Fibroblast of skin of left biceps (primary cell): Measurements from ENCODE around the gene COL4A1.
A peak's percentile ranks its signal among the peaks of the same experiment; 100 is the strongest.

Experiments
- DNase-seq, 2 experiments: peaks; one replicate each; pipeline ENCODE4 v3.0.0-alpha.2; 2013; ENCODE audit warnings: low read depth in 2 of 2

COL4A1 gene

GRCh38 chr13:110109910-110110309, 197.0 kb downstream of the COL4A1 start:
- peak; percentile 52 to 61 for DNase-seq

GRCh38 chr13:110109140-110109783, 197.7 kb downstream of the COL4A1 start:
- no peak for DNase-seq

GRCh38 chr13:110108348-110109139, 198.4 kb downstream of the COL4A1 start:
- peak; percentile 58 to 62 for DNase-seq

- no peak for DNase-seq
Observed at GRCh38 chr13:110107568-110108347, 199.2 kb downstream of the COL4A1 start.

- no peak for DNase-seq
Observed at GRCh38 chr13:110106726-110107125, 200.2 kb downstream of the COL4A1 start.

GRCh38 chr13:110105136-110105535, 201.8 kb downstream of the COL4A1 start:
- no peak for DNase-seq

- no peak for DNase-seq
Observed at GRCh38 chr13:110103534-110103933, 203.4 kb downstream of the COL4A1 start.

- no peak for DNase-seq
Observed at GRCh38 chr13:110103026-110103425, 203.9 kb downstream of the COL4A1 start.

- DNase-seq = no peak
Observed at GRCh38 chr13:110102053-110102452, 204.9 kb downstream of the COL4A1 start.

GRCh38 chr13:110099922-110100321, 207.0 kb downstream of the COL4A1 start:
- no peak for DNase-seq
